Osteocyte (in vitro differentiated cells): ENCODE results near the gene ASIC5. TPM values are rescaled to one million over a fixed set of nuclear protein-coding genes. Genes with fewer than 3 reads are reported as not detected.

Source experiments
- DNase-seq: peaks from one replicate; pipeline ENCODE4 v3.0.0; 2021; ENCODE audit warnings: mixed read lengths; ENCODE audit not compliant: unreplicated experiment; ENCODE audit errors: extremely low spot score
- H3K27ac Mint-ChIP-seq: one replicate; pipeline ENCODE4 v1.8.0; 2021; ENCODE audit warnings: mild to moderate bottlenecking, mixed read lengths; ENCODE audit not compliant: unreplicated experiment
- H3K27me3 Mint-ChIP-seq: one replicate; pipeline ENCODE4 v1.8.0; 2021; ENCODE audit warnings: mixed read lengths; ENCODE audit not compliant: unreplicated experiment
- H3K36me3 Mint-ChIP-seq: one replicate; pipeline ENCODE4 v1.8.0; 2021; ENCODE audit warnings: mixed read lengths; ENCODE audit not compliant: unreplicated experiment
- H3K4me1 Mint-ChIP-seq: one replicate; pipeline ENCODE4 v1.8.0; 2021; ENCODE audit warnings: mixed read lengths; ENCODE audit not compliant: unreplicated experiment
- H3K4me3 Mint-ChIP-seq: one replicate; pipeline ENCODE4 v1.8.0; 2021; ENCODE audit warnings: mild to moderate bottlenecking, moderate library complexity, mixed read lengths; ENCODE audit not compliant: unreplicated experiment
- H3K9me3 Mint-ChIP-seq: one replicate; pipeline ENCODE4 v1.8.0; 2021; ENCODE audit warnings: mixed read lengths; ENCODE audit not compliant: unreplicated experiment
- CTCF ChIP-seq: fragments of 200-600 bp; sonication (generic); IDR thresholded peaks from 2 replicates; pipeline ENCODE4 v1.5.0; 2021; ENCODE audit warnings: antibody characterized with exemption, mild to moderate bottlenecking, moderate library complexity
- total RNA-seq: library from RNA; stranded (reverse); gene quantifications from 2 replicates; pipeline ENCODE4 v1.2.1, GENCODE V29; 2021

The ASIC5 gene
- total RNA-seq, 1 donor from 2014 or later = not detected

DNA sequence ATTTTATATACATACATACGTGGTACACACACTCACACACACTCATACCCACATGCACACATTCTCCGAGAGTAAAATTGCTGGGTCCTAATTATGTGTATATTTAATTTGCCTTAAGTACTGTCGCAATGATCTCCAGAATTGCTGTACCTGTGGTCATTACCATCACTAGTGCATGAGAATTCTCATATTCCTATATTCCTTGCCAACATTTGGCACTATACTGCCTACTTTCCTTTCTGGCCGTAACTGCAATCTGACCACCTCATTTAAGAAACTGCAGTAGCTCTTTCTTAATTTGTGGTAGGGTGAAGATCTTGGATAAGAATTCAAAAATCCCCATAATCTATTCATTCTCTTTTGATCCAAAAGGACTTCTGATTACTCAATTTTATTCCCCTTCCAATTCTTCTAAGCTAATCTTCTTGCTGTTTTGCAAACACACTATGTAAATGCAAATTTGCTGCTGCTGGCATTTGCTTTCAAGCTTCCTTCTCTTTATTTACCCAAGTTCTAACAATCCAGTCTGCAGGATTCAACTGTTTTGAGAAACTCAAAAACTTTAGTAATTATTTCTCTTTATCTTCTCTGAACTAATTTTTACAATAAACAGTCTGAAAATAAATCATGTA lies 45.1 kb downstream of the ASIC5 start:
- no peaks in the 10 kb centered on the region for H3K27me3 Mint-ChIP-seq
- no peak for DNase-seq
- peaks cover 17% of the 10 kb centered on the region for H3K4me1 Mint-ChIP-seq
- H3K36me3 Mint-ChIP-seq = no peaks in the 10 kb centered on the region
- H3K9me3 Mint-ChIP-seq = no peaks in the 10 kb centered on the region
- H3K27ac Mint-ChIP-seq = no peak overlapping the region
- H3K4me3 Mint-ChIP-seq = no peak overlapping the region
- TF ChIP-seq CTCF = no peak

GRCh38 chr4:155819066-155819465 lies 47.0 kb downstream of the ASIC5 start:
- no peak for DNase-seq
- peak overlapping the region; percentile 45 for H3K27ac Mint-ChIP-seq

GRCh38 chr4:155818639-155819038 lies 47.4 kb downstream of the ASIC5 start:
- TF ChIP-seq CTCF = no peak
- H3K4me3 Mint-ChIP-seq = no peak overlapping the region
- no peak for DNase-seq
- H3K9me3 Mint-ChIP-seq = no peaks in the 10 kb centered on the region
- H3K27ac Mint-ChIP-seq = peak overlapping the region; percentile 5
- peaks cover 17% of the 10 kb centered on the region for H3K4me1 Mint-ChIP-seq
- H3K36me3 Mint-ChIP-seq = no peaks in the 10 kb centered on the region
- no peaks in the 10 kb centered on the region for H3K27me3 Mint-ChIP-seq

More at GRCh38 chr4:155819066-155819465, 47.0 kb downstream of the ASIC5 start:
- Mint-ChIP-seq H3K36me3 (no peaks in the 10 kb centered on the region), H3K4me3 (no peak overlapping the region), H3K4me1 (peaks cover 17% of the 10 kb centered on the region), H3K27me3 (no peaks in the 10 kb centered on the region), H3K9me3 (no peaks in the 10 kb centered on the region)
- no peak for TF ChIP-seq CTCF

DNA sequence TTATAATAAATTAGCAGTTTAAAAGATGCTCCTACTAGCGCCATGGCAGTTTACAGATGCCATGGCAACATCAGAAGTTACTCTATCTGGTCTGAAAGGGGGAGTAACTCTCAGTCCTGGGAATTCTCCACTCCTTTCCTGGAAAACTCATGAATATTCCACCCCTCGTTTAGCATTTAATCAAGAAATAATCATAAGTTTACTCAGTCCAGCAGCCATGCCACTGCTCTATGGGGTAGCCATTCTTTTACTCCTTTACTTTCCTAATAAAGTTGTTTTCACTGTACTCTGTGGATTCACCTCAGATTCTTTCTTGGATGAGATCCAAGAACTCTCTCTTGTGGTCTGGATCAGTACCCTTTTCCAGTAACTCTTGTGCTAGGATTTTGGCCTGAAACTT lies 55.0 kb downstream of the ASIC5 start:
- H3K4me1 Mint-ChIP-seq = peaks cover 4% of the 10 kb centered on the region
- no peak for TF ChIP-seq CTCF
- no peak overlapping the region for H3K27ac Mint-ChIP-seq
- H3K36me3 Mint-ChIP-seq = peaks cover 3% of the 10 kb centered on the region
- no peaks in the 10 kb centered on the region for H3K27me3 Mint-ChIP-seq
- no peak for DNase-seq
- H3K4me3 Mint-ChIP-seq = no peak overlapping the region
- H3K9me3 Mint-ChIP-seq = no peaks in the 10 kb centered on the region

DNA sequence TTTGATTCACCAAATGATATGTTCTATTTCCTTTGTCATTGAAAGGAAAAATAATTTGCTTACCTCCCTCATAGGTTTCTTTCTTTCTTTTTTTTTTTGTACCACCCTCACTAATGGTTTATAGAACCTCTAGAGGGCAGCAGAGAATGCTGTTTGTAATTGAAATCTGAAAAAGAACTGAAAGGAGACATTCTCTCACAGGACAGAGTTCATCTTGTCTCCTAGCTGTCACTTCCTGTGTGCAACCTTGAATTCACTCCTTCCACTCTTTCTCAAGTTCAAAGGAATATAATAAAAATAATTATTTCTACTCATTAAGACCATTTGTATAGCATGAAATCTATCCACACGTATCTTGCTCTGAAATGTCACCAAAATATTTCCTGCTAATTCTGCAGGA lies 56.2 kb downstream of the ASIC5 start:
- Mint-ChIP-seq H3K4me3 (no peak overlapping the region), H3K27me3 (no peaks in the 10 kb centered on the region), H3K4me1 (peaks cover 13% of the 10 kb centered on the region), H3K9me3 (no peaks in the 10 kb centered on the region), H3K36me3 (peaks cover 11% of the 10 kb centered on the region), H3K27ac (no peak overlapping the region)
- no peak for DNase-seq
- TF ChIP-seq CTCF = peak; percentile 82
